Measurements from ENCODE around the gene ASB6. TPM values are rescaled to one million over a fixed set of nuclear protein-coding genes. Genes with fewer than 3 reads are reported as not detected.
"Not testable (repeated sequence)": the region's sequence is repeated elsewhere in the genome, so short reads cannot be mapped to it uniquely, and the experiment has no call there.

Gene ASB6
- total and polyA plus RNA-seq, 4 donors: 6.0 to 20.8 (median 18.1) TPM

DNA sequence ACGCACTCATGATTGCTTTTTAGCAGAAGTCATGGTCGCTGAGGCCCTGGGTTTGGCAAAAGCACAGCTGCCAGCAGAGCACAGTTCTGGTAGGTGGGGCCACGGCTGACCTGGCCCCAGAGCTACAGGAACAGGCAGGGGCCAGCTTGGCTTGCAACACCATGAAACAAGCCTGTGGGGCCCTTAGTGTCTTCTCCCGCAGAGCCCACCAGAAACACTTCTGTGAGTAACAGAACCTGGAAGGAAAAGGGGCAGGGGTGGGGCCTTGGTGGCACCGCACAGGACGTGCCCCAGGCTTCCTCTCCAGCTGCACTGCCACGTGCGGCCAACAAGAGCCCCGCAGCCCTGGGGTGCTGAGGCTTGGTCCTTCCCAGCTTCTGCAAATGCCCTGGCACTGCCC lies 4.8 kb downstream of the ASB6 start:
- H3K36me3 ChIP-seq (ENCODE audit: control insufficient read depth in 1 of 2, insufficient read depth in 2 of 2, low read length in 1 of 2): peaks cover 0 to 18% of the 10 kb centered on the region in 2 donors
- DNase-seq: no peak
- no peak overlapping the region for H3K27ac ChIP-seq (ENCODE audit: low read depth in 1 of 2, low read length in 2 of 2)
- no peaks in the 10 kb centered on the region for H3K4me1 ChIP-seq (ENCODE audit: control insufficient read depth in 1 of 2, insufficient read depth in 2 of 2, low read length in 2 of 2)
- intact Hi-C loops (cut with DNase I): no loop called here
- no peak for ATAC-seq (ENCODE audit: low FRiP score)
- H3K27me3 ChIP-seq (ENCODE audit: control insufficient read depth in 1 of 2, insufficient read depth in 2 of 2, low read length in 1 of 2): no peaks in the 10 kb centered on the region
- WGBS, 2 donors: 61% methylated on average over 9 of the region's 9 CpGs
- H3K4me3 ChIP-seq (ENCODE audit: low read length in 2 of 2): no peak overlapping the region
- H3K9me3 ChIP-seq (ENCODE audit: control insufficient read depth, low read length): no peaks in the 10 kb centered on the region

DNA sequence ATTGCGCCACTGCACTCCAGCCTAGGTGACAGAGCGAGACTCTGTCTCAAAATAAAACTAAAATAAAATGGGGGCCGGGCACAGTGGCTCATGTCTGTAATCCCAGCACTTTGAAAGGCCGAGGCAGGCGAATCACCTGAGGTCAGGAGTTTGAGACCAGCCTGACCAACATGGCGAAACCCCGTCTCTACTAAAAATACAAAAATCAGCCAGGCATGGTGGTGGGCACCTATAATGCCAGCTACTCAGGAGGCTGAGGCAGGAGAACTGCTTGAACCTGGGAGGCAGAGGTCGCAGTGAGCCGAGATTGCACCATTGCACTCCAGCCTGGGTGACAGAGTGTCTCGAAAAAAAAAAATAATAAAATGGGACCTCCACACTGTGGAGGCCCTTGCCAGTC lies 5.6 kb downstream of the ASB6 start:
- H3K27me3 ChIP-seq (ENCODE audit: control insufficient read depth in 1 of 2, insufficient read depth in 2 of 2, low read length in 1 of 2); intact Hi-C loops (cut with DNase I); ATAC-seq (ENCODE audit: low FRiP score); DNase-seq; H3K4me1 ChIP-seq (ENCODE audit: control insufficient read depth in 1 of 2, insufficient read depth in 2 of 2, low read length in 2 of 2); H3K9me3 ChIP-seq (ENCODE audit: control insufficient read depth, low read length); H3K27ac ChIP-seq (ENCODE audit: low read depth in 1 of 2, low read length in 2 of 2); H3K4me3 ChIP-seq (ENCODE audit: low read length in 2 of 2): not testable (repeated sequence)
- H3K36me3 ChIP-seq (ENCODE audit: control insufficient read depth in 1 of 2, insufficient read depth in 2 of 2, low read length in 1 of 2): peaks cover 0 to 18% of the 10 kb centered on the region in 2 donors
- 86 to 90% methylated on average over 10 of the region's 10 CpGs for WGBS, 2 donors

- no peak overlapping the region for H3K4me3 ChIP-seq (ENCODE audit: low read length in 2 of 2)
- ATAC-seq (ENCODE audit: low FRiP score) (no peak), DNase-seq (no peak)
- no peaks in the 10 kb centered on the region for H3K9me3 ChIP-seq (ENCODE audit: control insufficient read depth, low read length)
- no peaks in the 10 kb centered on the region for H3K4me1 ChIP-seq (ENCODE audit: control insufficient read depth in 1 of 2, insufficient read depth in 2 of 2, low read length in 2 of 2)
- intact Hi-C loops (cut with DNase I): no loop called here
- no peak overlapping the region for H3K27ac ChIP-seq (ENCODE audit: low read depth in 1 of 2, low read length in 2 of 2)
- H3K36me3 ChIP-seq (ENCODE audit: control insufficient read depth in 1 of 2, insufficient read depth in 2 of 2, low read length in 1 of 2): peaks cover 0 to 18% of the 10 kb centered on the region in 2 donors
- 86 to 89% methylated on average over 34 of the region's 34 CpGs for WGBS, 2 donors
- H3K27me3 ChIP-seq (ENCODE audit: control insufficient read depth in 1 of 2, insufficient read depth in 2 of 2, low read length in 1 of 2): no peaks in the 10 kb centered on the region
Observed at GRCh38 chr9:129635099-129636065, 6.6 kb downstream of the ASB6 start.

GRCh38 chr9:129633848-129634247 lies 8.1 kb downstream of the ASB6 start:
- 76 to 77% methylated on average over 13 of the region's 13 CpGs for WGBS, 2 donors
- peaks cover 0 to 18% of the 10 kb centered on the region in 2 donors for H3K36me3 ChIP-seq (ENCODE audit: control insufficient read depth in 1 of 2, insufficient read depth in 2 of 2, low read length in 1 of 2)
- ATAC-seq (ENCODE audit: low FRiP score) (no peak), DNase-seq (no peak)
- intact Hi-C loops (cut with DNase I): no loop called here
- no peaks in the 10 kb centered on the region for H3K9me3 ChIP-seq (ENCODE audit: control insufficient read depth, low read length)
- H3K27ac ChIP-seq (ENCODE audit: low read depth in 1 of 2, low read length in 2 of 2): no peak overlapping the region
- no peaks in the 10 kb centered on the region for H3K4me1 ChIP-seq (ENCODE audit: control insufficient read depth in 1 of 2, insufficient read depth in 2 of 2, low read length in 2 of 2)
- no peaks in the 10 kb centered on the region for H3K27me3 ChIP-seq (ENCODE audit: control insufficient read depth in 1 of 2, insufficient read depth in 2 of 2, low read length in 1 of 2)
- H3K4me3 ChIP-seq (ENCODE audit: low read length in 2 of 2): no peak overlapping the region

GRCh38 chr9:129633207-129633606 lies 8.7 kb downstream of the ASB6 start:
- 89 to 93% methylated on average over 4 of the region's 4 CpGs for WGBS, 2 donors
- no peaks in the 10 kb centered on the region for H3K4me1 ChIP-seq (ENCODE audit: control insufficient read depth in 1 of 2, insufficient read depth in 2 of 2, low read length in 2 of 2)
- H3K9me3 ChIP-seq (ENCODE audit: control insufficient read depth, low read length): no peaks in the 10 kb centered on the region
- H3K4me3 ChIP-seq (ENCODE audit: low read length in 2 of 2): no peak overlapping the region
- intact Hi-C loops (cut with DNase I): no loop called here
- H3K27ac ChIP-seq (ENCODE audit: low read depth in 1 of 2, low read length in 2 of 2): no peak overlapping the region
- H3K27me3 ChIP-seq (ENCODE audit: control insufficient read depth in 1 of 2, insufficient read depth in 2 of 2, low read length in 1 of 2): no peaks in the 10 kb centered on the region
- no peak for ATAC-seq (ENCODE audit: low FRiP score)
- DNase-seq: no peak
- peaks cover 0 to 17% of the 10 kb centered on the region in 2 donors for H3K36me3 ChIP-seq (ENCODE audit: control insufficient read depth in 1 of 2, insufficient read depth in 2 of 2, low read length in 1 of 2)

DNA sequence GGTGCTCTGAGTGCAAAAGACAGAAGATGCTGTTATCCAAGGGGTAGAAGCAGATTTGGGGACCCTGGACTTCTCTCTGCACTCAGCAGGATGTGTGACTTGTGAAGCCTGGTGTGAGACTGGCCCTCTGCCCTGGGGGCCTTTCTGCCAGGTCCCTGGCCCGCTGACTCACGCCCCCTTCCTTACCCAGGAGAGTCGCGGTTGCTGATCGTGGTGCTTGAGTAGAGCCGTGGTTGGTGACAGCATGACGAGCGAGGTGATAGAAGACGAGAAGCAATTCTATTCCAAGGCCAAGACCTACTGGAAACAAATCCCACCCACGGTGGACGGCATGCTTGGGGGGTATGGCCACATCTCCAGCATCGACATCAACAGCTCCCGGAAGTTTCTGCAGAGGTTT lies 9.5 kb downstream of the ASB6 start:
- Histone ChIP-seq H3K4me1 (ENCODE audit: control insufficient read depth in 1 of 2, insufficient read depth in 2 of 2, low read length in 2 of 2) (no peaks in the 10 kb centered on the region), H3K4me3 (ENCODE audit: low read length in 2 of 2) (no peak overlapping the region), H3K9me3 (ENCODE audit: control insufficient read depth, low read length) (no peaks in the 10 kb centered on the region), H3K36me3 (ENCODE audit: control insufficient read depth in 1 of 2, insufficient read depth in 2 of 2, low read length in 1 of 2) (peaks cover 0 to 11% of the 10 kb centered on the region in 2 donors), H3K27me3 (ENCODE audit: control insufficient read depth in 1 of 2, insufficient read depth in 2 of 2, low read length in 1 of 2) (no peaks in the 10 kb centered on the region), H3K27ac (ENCODE audit: low read depth in 1 of 2, low read length in 2 of 2) (no peak overlapping the region)
- 40 to 41% methylated on average over 13 of the region's 13 CpGs for WGBS, 2 donors
- intact Hi-C loops (cut with DNase I): no loop called here
- DNase-seq (no peak), ATAC-seq (ENCODE audit: low FRiP score) (no peak)

GRCh38 chr9:129631674-129632129 lies 10.2 kb downstream of the ASB6 start:
- intact Hi-C loops (cut with DNase I): no loop called here
- 68 to 71% methylated on average over 19 of the region's 19 CpGs for WGBS, 2 donors
- Histone ChIP-seq H3K27ac (ENCODE audit: low read depth in 1 of 2, low read length in 2 of 2) (no peak overlapping the region), H3K36me3 (ENCODE audit: control insufficient read depth in 1 of 2, insufficient read depth in 2 of 2, low read length in 1 of 2) (peaks cover 0 to 11% of the 10 kb centered on the region in 2 donors), H3K4me1 (ENCODE audit: control insufficient read depth in 1 of 2, insufficient read depth in 2 of 2, low read length in 2 of 2) (no peaks in the 10 kb centered on the region), H3K9me3 (ENCODE audit: control insufficient read depth, low read length) (no peaks in the 10 kb centered on the region), H3K27me3 (ENCODE audit: control insufficient read depth in 1 of 2, insufficient read depth in 2 of 2, low read length in 1 of 2) (no peaks in the 10 kb centered on the region), H3K4me3 (ENCODE audit: low read length in 2 of 2) (no peak overlapping the region)
- DNase-seq (no peak), ATAC-seq (ENCODE audit: low FRiP score) (no peak)

DNA sequence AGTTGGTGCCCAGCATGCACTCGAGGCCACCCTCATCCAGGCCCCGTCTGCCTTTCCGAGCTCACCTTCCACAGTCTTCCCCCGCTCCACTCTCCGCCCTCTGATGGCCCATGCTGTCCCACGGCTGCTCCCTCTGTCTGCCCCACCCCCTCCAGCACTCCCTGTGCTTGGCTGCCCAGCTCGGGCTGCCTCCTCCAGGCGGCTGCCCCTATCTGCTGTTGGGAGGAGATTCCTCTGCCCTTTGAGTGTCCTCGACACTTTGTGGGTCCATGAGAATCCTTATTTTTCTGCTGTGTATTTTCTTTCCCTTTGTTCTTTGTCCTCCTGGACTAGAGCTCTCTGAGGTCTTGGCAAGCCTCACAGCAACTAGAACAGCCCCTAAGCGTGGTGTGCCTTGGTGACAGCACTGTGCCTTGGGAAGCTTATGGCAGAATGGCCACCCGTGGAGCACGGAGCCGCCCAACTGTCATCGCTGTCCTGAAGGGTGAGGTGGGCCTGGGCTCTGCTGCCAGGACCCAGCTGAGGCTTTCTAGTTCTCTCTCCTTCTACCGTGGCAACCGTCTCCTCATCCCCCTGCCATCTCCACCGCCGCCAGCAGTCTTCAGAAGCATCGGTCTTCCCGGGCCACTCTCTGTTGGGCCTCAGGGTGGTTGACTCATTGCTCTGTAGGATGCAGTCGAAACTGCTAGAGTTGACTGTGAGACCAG lies 10.8 kb downstream of the ASB6 start:
- Histone ChIP-seq H3K27me3 (ENCODE audit: control insufficient read depth in 1 of 2, insufficient read depth in 2 of 2, low read length in 1 of 2) (no peaks in the 10 kb centered on the region), H3K27ac (ENCODE audit: low read depth in 1 of 2, low read length in 2 of 2) (no peak overlapping the region), H3K9me3 (ENCODE audit: control insufficient read depth, low read length) (no peaks in the 10 kb centered on the region), H3K4me3 (ENCODE audit: low read length in 2 of 2) (no peak overlapping the region), H3K4me1 (ENCODE audit: control insufficient read depth in 1 of 2, insufficient read depth in 2 of 2, low read length in 2 of 2) (no peaks in the 10 kb centered on the region), H3K36me3 (ENCODE audit: control insufficient read depth in 1 of 2, insufficient read depth in 2 of 2, low read length in 1 of 2) (peaks cover 0 to 11% of the 10 kb centered on the region in 2 donors)
- no peak for DNase-seq
- 63 to 64% methylated on average over 21 of the region's 21 CpGs for WGBS, 2 donors
- ATAC-seq (ENCODE audit: low FRiP score): no peak
- intact Hi-C loops (cut with DNase I): no loop called here
